GM21576 (cell line): ENCODE results near the gene MXD4.
"Not testable (repeated sequence)": the region's sequence is repeated elsewhere in the genome, so short reads cannot be mapped to it uniquely, and the experiment has no call there.

Experiments
- ATAC-seq: cut with Tn5 transposase; IDR thresholded peaks from one replicate; pipeline ENCODE4 v1.9.1; 2021; ENCODE audit warnings: mild to moderate bottlenecking, moderate library complexity; ENCODE audit not compliant: unreplicated experiment

Gene MXD4

DNA sequence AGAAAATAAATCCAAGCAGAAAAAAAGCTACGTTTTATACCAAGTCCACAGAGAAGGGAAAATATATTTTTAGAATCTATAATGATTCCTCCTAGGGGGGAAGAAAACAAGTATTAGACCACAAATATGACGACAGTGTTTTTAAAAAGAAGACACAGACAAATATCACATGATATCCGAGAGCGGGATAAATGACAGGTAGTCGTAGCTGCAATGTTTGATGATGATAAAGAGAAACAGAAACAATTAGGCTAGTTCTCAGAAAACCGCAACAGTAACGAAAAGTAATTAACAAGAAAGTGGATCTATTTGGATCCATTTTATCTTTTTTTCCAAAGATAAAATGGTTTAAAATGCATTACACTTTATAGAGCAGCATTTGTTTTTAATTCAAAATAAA lies 20.9 kb downstream of the MXD4 start:
- no peak for ATAC-seq

DNA sequence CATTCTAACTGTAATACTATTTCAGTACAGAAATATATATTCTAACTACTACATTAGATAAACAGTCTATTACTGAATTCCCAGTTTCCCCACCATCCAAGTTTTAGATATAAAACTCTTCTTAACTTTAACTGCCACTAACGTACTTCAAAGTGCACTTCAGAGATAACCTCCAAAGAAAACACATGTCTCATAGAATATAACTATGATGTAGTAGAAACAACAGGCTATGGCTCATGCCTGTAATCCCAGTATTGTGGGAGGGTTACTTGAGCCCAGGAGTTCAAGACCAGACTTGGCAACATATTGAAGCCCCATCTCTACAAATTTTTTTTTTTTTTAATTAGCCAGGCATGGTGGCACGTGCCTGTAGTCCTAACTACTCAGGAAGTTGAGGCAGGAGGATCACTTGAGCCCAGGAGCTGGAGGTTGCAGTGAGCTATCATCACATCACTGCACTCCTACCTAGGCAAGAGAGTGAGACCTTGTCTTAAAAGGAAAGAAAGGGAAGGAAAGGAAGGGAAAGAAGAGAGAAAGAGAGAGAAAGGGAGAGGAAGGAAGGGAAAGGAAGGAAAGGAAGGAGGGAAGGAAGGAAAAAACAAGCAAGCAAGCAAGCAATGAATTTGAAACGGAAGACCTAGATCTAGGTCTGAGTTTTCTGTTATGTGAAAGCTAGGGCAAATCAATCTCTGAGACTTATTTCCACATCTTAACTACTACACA lies 24.8 kb downstream of the MXD4 start:
- ATAC-seq = no peak

GRCh38 chr4:2231082-2231481 lies 30.8 kb downstream of the MXD4 start:
- no peak for ATAC-seq

GRCh38 chr4:2226261-2226660 lies 35.6 kb downstream of the MXD4 start:
- no peak for ATAC-seq

DNA sequence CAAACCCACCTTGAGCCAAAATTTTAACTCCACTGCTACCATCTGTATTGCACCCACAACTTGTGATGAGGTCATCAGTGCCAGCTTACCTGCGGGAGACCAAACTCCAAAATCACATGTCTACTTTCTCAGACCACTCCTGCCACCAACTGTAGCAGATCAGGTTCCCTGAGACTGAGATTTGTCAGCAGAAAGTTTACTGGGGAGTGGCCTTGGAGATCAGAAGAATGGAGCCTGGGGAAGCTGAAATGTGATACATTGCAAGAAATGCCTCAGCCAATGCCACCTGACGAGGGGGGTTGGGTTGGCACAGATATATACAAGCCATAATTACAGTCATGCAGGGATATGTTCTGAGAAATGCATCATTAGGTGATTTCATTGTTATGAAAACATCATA lies 39.1 kb downstream of the MXD4 start:
- no peak for ATAC-seq

DNA sequence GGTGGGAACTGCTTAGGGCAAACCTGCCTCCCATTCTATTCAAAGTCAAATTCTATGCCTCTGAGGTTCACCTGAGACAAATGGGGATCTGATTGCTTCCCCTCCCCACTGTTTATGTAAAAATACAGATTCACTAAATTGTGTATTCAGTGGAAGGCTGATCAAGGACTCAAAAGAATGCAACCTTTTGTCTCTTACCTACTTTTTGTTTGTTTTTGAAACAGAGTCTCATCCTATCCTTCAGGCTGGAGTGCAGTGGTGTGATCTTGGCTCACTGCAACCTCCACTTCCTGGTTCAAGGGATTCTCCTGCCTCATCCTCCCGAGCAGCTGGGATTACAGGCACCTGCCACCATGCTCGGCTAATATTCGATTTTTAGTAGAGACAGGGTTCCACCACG lies 40.5 kb downstream of the MXD4 start:
- not testable (repeated sequence) for ATAC-seq

GRCh38 chr4:2220016-2220630 lies 41.8 kb downstream of the MXD4 start:
- ATAC-seq = no peak

- ATAC-seq = no peak
Observed at GRCh38 chr4:2219233-2219760, 42.6 kb downstream of the MXD4 start.

DNA sequence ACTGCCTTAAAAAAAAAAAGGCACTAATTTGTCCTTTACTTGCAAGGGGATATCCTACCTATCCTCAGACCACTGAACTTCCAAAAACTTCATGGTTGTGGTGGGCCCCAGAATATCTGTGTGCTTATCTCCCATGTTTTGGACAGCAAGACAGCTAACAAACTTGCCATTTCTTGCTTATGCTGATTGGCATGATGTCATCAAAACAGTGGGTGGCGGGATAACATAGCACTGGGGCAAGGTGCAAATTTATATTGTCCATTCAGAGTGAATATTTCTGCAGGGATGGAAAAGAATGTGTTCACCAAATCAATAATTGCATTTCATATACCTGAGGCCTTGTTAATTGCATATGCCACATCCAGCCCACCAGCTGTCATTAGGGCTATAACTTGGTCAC lies 43.5 kb downstream of the MXD4 start:
- ATAC-seq = no peak

- no peak for ATAC-seq
Observed at GRCh38 chr4:2217726-2218125, 44.2 kb downstream of the MXD4 start.

GRCh38 chr4:2212831-2213230 lies 49.1 kb downstream of the MXD4 start:
- no peak for ATAC-seq

GRCh38 chr4:2202789-2203188 lies 59.1 kb downstream of the MXD4 start:
- not testable (repeated sequence) for ATAC-seq
